ENCODE results near the gene CACUL1.
"Not testable (repeated sequence)": the region's sequence is repeated elsewhere in the genome, so short reads cannot be mapped to it uniquely, and the experiment has no call there.

Gene CACUL1

GRCh38 chr10:118687472-118687871 lies 67.3 kb downstream of the CACUL1 start:
- no peak for DNase-seq (ENCODE audit: low read depth in 2 of 2)

- DNase-seq (ENCODE audit: low read depth in 2 of 2) = no peak
Observed at GRCh38 chr10:118682533-118682932, 72.2 kb downstream of the CACUL1 start.

- DNase-seq (ENCODE audit: low read depth in 2 of 2) = no peak
Observed at GRCh38 chr10:118680197-118680596, 74.6 kb downstream of the CACUL1 start.

- no peak for DNase-seq (ENCODE audit: low read depth in 2 of 2)
Observed at GRCh38 chr10:118674226-118674919, 80.4 kb downstream of the CACUL1 start.

- DNase-seq (ENCODE audit: low read depth in 2 of 2) = no peak
Observed at GRCh38 chr10:118672766-118673715, 81.7 kb downstream of the CACUL1 start.

- DNase-seq (ENCODE audit: low read depth in 2 of 2) = no peak
Observed at GRCh38 chr10:118672153-118672552, 82.6 kb downstream of the CACUL1 start.

GRCh38 chr10:118671221-118671620 lies 83.5 kb downstream of the CACUL1 start:
- not testable (repeated sequence) for DNase-seq (ENCODE audit: low read depth in 2 of 2)

GRCh38 chr10:118670472-118671124 lies 84.2 kb downstream of the CACUL1 start:
- DNase-seq (ENCODE audit: low read depth in 2 of 2) = no peak

- DNase-seq (ENCODE audit: low read depth in 2 of 2) = no peak
Observed at GRCh38 chr10:118669835-118670234, 84.9 kb downstream of the CACUL1 start.

GRCh38 chr10:118669020-118669791 lies 85.6 kb downstream of the CACUL1 start:
- DNase-seq (ENCODE audit: low read depth in 2 of 2) = no peak

- DNase-seq (ENCODE audit: low read depth in 2 of 2) = no peak
Observed at GRCh38 chr10:118668228-118668952, 86.4 kb downstream of the CACUL1 start.

GRCh38 chr10:118667732-118668131 lies 87.0 kb downstream of the CACUL1 start:
- DNase-seq (ENCODE audit: low read depth in 2 of 2) = no peak

- no peak for DNase-seq (ENCODE audit: low read depth in 2 of 2)
Observed at GRCh38 chr10:118666350-118666749, 88.4 kb downstream of the CACUL1 start.

- no peak for DNase-seq (ENCODE audit: low read depth in 2 of 2)
Observed at GRCh38 chr10:118664321-118664720, 90.4 kb downstream of the CACUL1 start.

- DNase-seq (ENCODE audit: low read depth in 2 of 2) = no peak
Observed at GRCh38 chr10:118663176-118663575, 91.6 kb downstream of the CACUL1 start.

GRCh38 chr10:118662228-118663035 lies 92.3 kb downstream of the CACUL1 start:
- no peak for DNase-seq (ENCODE audit: low read depth in 2 of 2)

GRCh38 chr10:118658762-118659161 lies 96.0 kb downstream of the CACUL1 start:
- no peak for DNase-seq (ENCODE audit: low read depth in 2 of 2)

- not testable (repeated sequence) for DNase-seq (ENCODE audit: low read depth in 2 of 2)
Observed at GRCh38 chr10:118658168-118658567, 96.6 kb downstream of the CACUL1 start.

GRCh38 chr10:118645294-118645693 lies 109.5 kb downstream of the CACUL1 start:
- not testable (repeated sequence) for DNase-seq (ENCODE audit: low read depth in 2 of 2)

- DNase-seq (ENCODE audit: low read depth in 2 of 2) = no peak
Observed at GRCh38 chr10:118642228-118642627, 112.5 kb downstream of the CACUL1 start.

Data from stimulated activated CD8-positive, alpha-beta memory T cell treated with anti-CD3 and anti-CD28 coated beads, Interleukin-2, amount 100 ng/mL, for 1 hour (primary cell).